ENCODE data around the gene UNC13B.

Gene UNC13B

GRCh38 chr9:35287987-35288632, 126.3 kb downstream of the UNC13B start:
- TF ChIP-seq CTCF (IDR thresholded peaks at IDR 0.05): no peak

GRCh38 chr9:35288778-35289177, 127.0 kb downstream of the UNC13B start:
- H3K4me3 ChIP-seq (ENCODE audit: low read depth in 1 of 2, low read length in 1 of 2): no peak overlapping the region
- TF ChIP-seq CTCF (IDR thresholded peaks at IDR 0.05): no peak
- H3K27me3 ChIP-seq: no peaks in the 10 kb centered on the region
- H3K4me1 ChIP-seq (ENCODE audit: control insufficient read depth in 1 of 2, insufficient read depth in 1 of 2, low read depth in 1 of 2, low read length in 1 of 2): no peaks in the 10 kb centered on the region
- no peaks in the 10 kb centered on the region for H3K9me3 ChIP-seq
- no peak overlapping the region for H3K27ac ChIP-seq
- H3K36me3 ChIP-seq: no peaks in the 10 kb centered on the region

More at GRCh38 chr9:35287987-35288632, 126.3 kb downstream of the UNC13B start:
- H3K27me3 ChIP-seq: no peaks in the 10 kb centered on the region
- H3K36me3 ChIP-seq: no peaks in the 10 kb centered on the region
- H3K4me3 ChIP-seq (ENCODE audit: low read depth in 1 of 2, low read length in 1 of 2): no peak overlapping the region
- H3K4me1 ChIP-seq (ENCODE audit: control insufficient read depth in 1 of 2, insufficient read depth in 1 of 2, low read depth in 1 of 2, low read length in 1 of 2): no peaks in the 10 kb centered on the region
- H3K27ac ChIP-seq: no peak overlapping the region
- H3K9me3 ChIP-seq: no peaks in the 10 kb centered on the region

- Histone ChIP-seq H3K36me3 (no peaks in the 10 kb centered on the region), H3K4me3 (ENCODE audit: low read depth in 1 of 2, low read length in 1 of 2) (no peak overlapping the region), H3K4me1 (ENCODE audit: control insufficient read depth in 1 of 2, insufficient read depth in 1 of 2, low read depth in 1 of 2, low read length in 1 of 2) (peaks cover 0 to 4% of the 10 kb centered on the region in 2 experiments), H3K9me3 (no peaks in the 10 kb centered on the region), H3K27ac (no peak overlapping the region), H3K27me3 (no peaks in the 10 kb centered on the region)
- TF ChIP-seq CTCF (IDR thresholded peaks at IDR 0.05): no peak
Measured at GRCh38 chr9:35293376-35293964, 131.7 kb downstream of the UNC13B start.

- Histone ChIP-seq H3K36me3 (no peaks in the 10 kb centered on the region), H3K27me3 (no peaks in the 10 kb centered on the region), H3K4me1 (ENCODE audit: control insufficient read depth in 1 of 2, insufficient read depth in 1 of 2, low read depth in 1 of 2, low read length in 1 of 2) (peaks cover 0 to 4% of the 10 kb centered on the region in 2 experiments), H3K27ac (no peak overlapping the region), H3K9me3 (no peaks in the 10 kb centered on the region), H3K4me3 (ENCODE audit: low read depth in 1 of 2, low read length in 1 of 2) (no peak overlapping the region)
- TF ChIP-seq CTCF (IDR thresholded peaks at IDR 0.05): no peak
Measured at GRCh38 chr9:35294066-35294465, 132.3 kb downstream of the UNC13B start.

- Histone ChIP-seq H3K36me3 (no peaks in the 10 kb centered on the region), H3K4me1 (ENCODE audit: control insufficient read depth in 1 of 2, insufficient read depth in 1 of 2, low read depth in 1 of 2, low read length in 1 of 2) (peaks cover 0 to 4% of the 10 kb centered on the region in 2 experiments), H3K27me3 (no peaks in the 10 kb centered on the region), H3K9me3 (no peaks in the 10 kb centered on the region), H3K27ac (no peak overlapping the region), H3K4me3 (ENCODE audit: low read depth in 1 of 2, low read length in 1 of 2) (no peak overlapping the region)
- no peak for TF ChIP-seq CTCF (IDR thresholded peaks at IDR 0.05)
Measured at GRCh38 chr9:35294556-35294955, 132.7 kb downstream of the UNC13B start.
